Fibroblast of lung (primary cell): Measurements from ENCODE around the gene VPS35L. TPM values are rescaled to one million over a fixed set of nuclear protein-coding genes. Genes with fewer than 3 reads are reported as not detected.

Experiments
- DNase-seq, 2 donors: peaks; one replicate each; pipeline versions ENCODE4 v3.0.0 to v3.0.0-alpha.2; 2010; ENCODE audit warnings: low read depth in 2 of 2
- H2AFZ ChIP-seq: 2 replicates; pipeline ENCODE4 v1.5.1; 2012; ENCODE audit warnings: low read length, control low read depth, inconsistent platforms
- H3K27ac ChIP-seq: 2 replicates; pipeline ENCODE4 v1.5.1; 2011; ENCODE audit warnings: low read length, control low read depth; ENCODE audit not compliant: insufficient read depth
- H3K27me3 ChIP-seq: 2 replicates; pipeline ENCODE4 v1.5.1; 2011; ENCODE audit warnings: mild to moderate bottlenecking, low read length; ENCODE audit not compliant: control insufficient read depth, insufficient read depth
- H3K36me3 ChIP-seq: 2 replicates; pipeline ENCODE4 v1.5.1; 2011; ENCODE audit warnings: low read length; ENCODE audit not compliant: control insufficient read depth, insufficient read depth
- H3K4me1 ChIP-seq: 2 replicates; pipeline ENCODE4 v1.5.1; 2011; ENCODE audit warnings: low read length; ENCODE audit not compliant: control insufficient read depth, insufficient read depth; ENCODE audit errors: extremely low read depth
- H3K4me2 ChIP-seq: 2 replicates; pipeline ENCODE4 v1.5.1; 2011; ENCODE audit warnings: low read length, control low read depth; ENCODE audit not compliant: insufficient read depth; ENCODE audit errors: extremely low read depth
- H3K4me3 ChIP-seq, 4 experiments: fragments of 200-600 bp in 1 of 4; sonication (generic) in 1 of 4; replicated peaks in 1 of 4; 2 replicates each; pipeline ENCODE4 v1.5.1; 2011 to 2016; ENCODE audit warnings: low read length in 4 of 4, low read depth in 3 of 4, mild to moderate bottlenecking in 3 of 4, control low read depth in 2 of 4, inconsistent platforms in 1 of 4, mixed read lengths in 1 of 4; ENCODE audit not compliant: insufficient read depth in 1 of 4; ENCODE audit errors: control extremely low read depth in 1 of 4
- H3K79me2 ChIP-seq: 2 replicates; pipeline ENCODE4 v1.5.1; 2012; ENCODE audit warnings: mild to moderate bottlenecking, low read length, inconsistent platforms; ENCODE audit not compliant: control insufficient read depth, insufficient read depth
- H3K9ac ChIP-seq: 2 replicates; pipeline ENCODE4 v1.5.1; 2011; ENCODE audit warnings: mild to moderate bottlenecking, low read length, control low read depth; ENCODE audit not compliant: insufficient read depth
- H3K9me3 ChIP-seq: 2 replicates; pipeline ENCODE4 v1.5.1; 2012; ENCODE audit warnings: low read depth, low read length; ENCODE audit not compliant: control insufficient read depth, insufficient read depth
- H4K20me1 ChIP-seq: 2 replicates; pipeline ENCODE4 v1.5.1; 2011; ENCODE audit warnings: low read length; ENCODE audit not compliant: control insufficient read depth, insufficient read depth; ENCODE audit errors: extremely low read depth
- CTCF ChIP-seq, 2 donors: IDR thresholded peaks in 1 of 2; conservative IDR thresholded peaks in 1 of 2; 1 replicate in 1 of 2; 2 replicates in 1 of 2; pipeline ENCODE4 v1.5.1; 2011 to 2012; ENCODE audit warnings: low read length in 2 of 2, control low read depth in 1 of 2, inconsistent platforms in 1 of 2, low read depth in 1 of 2, mild to moderate bottlenecking in 1 of 2
- EZH2 ChIP-seq: IDR thresholded peaks from 2 replicates; pipeline ENCODE4 v1.5.1; 2012; ENCODE audit warnings: low read length, control low read depth, mild to moderate bottlenecking; ENCODE audit errors: missing control alignments
- polyA plus RNA-seq, 2 donors: library from polyadenylated mRNA; depleted of rRNA in 1 of 2; stranded (reverse) in 1 of 2; unstranded in 1 of 2; fragments of >200 nt; gene quantifications; 2 replicates each; pipeline ENCODE4 v1.2.1, GENCODE V29; 2011 to 2012; ENCODE audit warnings: missing spikeins in 1 of 2
- total RNA-seq: library from RNA; depleted of rRNA; stranded (reverse); fragments of >200 nt; gene quantifications from 2 replicates; pipeline ENCODE4 v1.2.1, GENCODE V29; 2014

The VPS35L gene
- total and polyA plus RNA-seq, 2 donors (not counting 1 experiment from before 2014, with no cell fraction given), result 46.7 to 54.7 TPM

- peak in 1 of 2 donors; percentile 49 for DNase-seq
- Histone ChIP-seq H3K27ac (no peak overlapping the region), H3K9me3 (no peaks in the 10 kb centered on the region), H3K36me3 (no peaks in the 10 kb centered on the region), H3K4me1 (peaks cover 8% of the 10 kb centered on the region), H3K79me2 (no peaks in the 10 kb centered on the region), H4K20me1 (no peaks in the 10 kb centered on the region), H2AFZ (no peak overlapping the region), H3K4me3 (no peak overlapping the region), H3K27me3 (no peaks in the 10 kb centered on the region), H3K9ac (no peak overlapping the region), H3K4me2 (no peak overlapping the region)
- TF ChIP-seq CTCF (conservative IDR thresholded peaks at IDR 0.05 in 1 of 2, IDR thresholded peaks at IDR 0.05 in 1 of 2; ENCODE audit: low read depth in 1 of 2, low read length in 2 of 2) (no peak), EZH2 (no peak)
Measured at GRCh38 chr16:19588661-19589060, 33.2 kb downstream of the VPS35L start.

- H3K27ac ChIP-seq, result peak overlapping the region; percentile 66
- H3K4me2 ChIP-seq, result no peak overlapping the region
- H4K20me1 ChIP-seq, result no peaks in the 10 kb centered on the region
- no peak for DNase-seq
- peak overlapping the region; percentile 8 for H3K9ac ChIP-seq
- H2AFZ ChIP-seq, result no peak overlapping the region
- H3K36me3 ChIP-seq, result no peaks in the 10 kb centered on the region
- no peaks in the 10 kb centered on the region for H3K9me3 ChIP-seq
- no peaks in the 10 kb centered on the region for H3K79me2 ChIP-seq
- no peak overlapping the region for H3K4me3 ChIP-seq
- no peak for TF ChIP-seq CTCF (conservative IDR thresholded peaks at IDR 0.05 in 1 of 2, IDR thresholded peaks at IDR 0.05 in 1 of 2; ENCODE audit: low read depth in 1 of 2, low read length in 2 of 2)
- H3K4me1 ChIP-seq, result peaks cover 8% of the 10 kb centered on the region
- no peaks in the 10 kb centered on the region for H3K27me3 ChIP-seq
Measured at GRCh38 chr16:19589106-19589505, 33.6 kb downstream of the VPS35L start.

GRCh38 chr16:19589771-19590302 is 34.3 kb downstream of the VPS35L start:
- H3K4me1 ChIP-seq, result peaks cover 8% of the 10 kb centered on the region
- H3K4me2 ChIP-seq, result no peak overlapping the region
- no peaks in the 10 kb centered on the region for H3K9me3 ChIP-seq
- TF ChIP-seq EZH2, result no peak
- TF ChIP-seq CTCF (conservative IDR thresholded peaks at IDR 0.05 in 1 of 2, IDR thresholded peaks at IDR 0.05 in 1 of 2; ENCODE audit: low read depth in 1 of 2, low read length in 2 of 2), result no peak
- no peak overlapping the region for H3K4me3 ChIP-seq
- no peaks in the 10 kb centered on the region for H3K27me3 ChIP-seq
- no peaks in the 10 kb centered on the region for H3K36me3 ChIP-seq
- DNase-seq, result peak; percentile 38 to 81
- H2AFZ ChIP-seq, result no peak overlapping the region
- peak overlapping the region; percentile 60 for H3K27ac ChIP-seq
- H3K9ac ChIP-seq, result no peak overlapping the region
- H4K20me1 ChIP-seq, result no peaks in the 10 kb centered on the region
- H3K79me2 ChIP-seq, result no peaks in the 10 kb centered on the region
